Neutrophil (primary cell): ENCODE data around the gene CCDC149.

Experiments
- H3K27ac ChIP-seq: fragments of 200-600 bp; sonication (generic); 2 replicates; pipeline ENCODE4 v1.5.1; 2016; ENCODE audit warnings: mild to moderate bottlenecking, moderate library complexity
- H3K27me3 ChIP-seq: fragments of 200-600 bp; sonication (generic); 2 replicates; pipeline ENCODE4 v1.6.0; 2016; ENCODE audit warnings: mild to moderate bottlenecking
- H3K36me3 ChIP-seq: fragments of 200-600 bp; sonication (generic); 2 replicates; pipeline ENCODE4 v1.5.1; 2017
- H3K4me1 ChIP-seq, 2 experiments: fragments of 200-600 bp in 1 of 2; sonication (generic) in 1 of 2; 1 replicate in 1 of 2; 2 replicates in 1 of 2; pipeline versions ENCODE4 v1.5.1 to v1.6.1; 2013 to 2016; ENCODE audit warnings: low read depth in 1 of 2, low read length in 1 of 2, mild to moderate bottlenecking in 1 of 2, moderate library complexity in 1 of 2; ENCODE audit not compliant: control insufficient read depth in 1 of 2, insufficient read depth in 1 of 2
- H3K4me3 ChIP-seq, 2 experiments: fragments of 200-600 bp in 1 of 2; sonication (generic) in 1 of 2; 1 replicate in 1 of 2; 2 replicates in 1 of 2; pipeline ENCODE4 v1.5.1; 2013 to 2016; ENCODE audit warnings: low read depth in 1 of 2, low read length in 1 of 2, mild to moderate bottlenecking in 1 of 2, moderate library complexity in 1 of 2
- H3K9me3 ChIP-seq: fragments of 200-600 bp; sonication (generic); 2 replicates; pipeline ENCODE4 v1.5.1; 2016
- CTCF ChIP-seq: fragments of 200-600 bp; sonication (generic); IDR thresholded peaks from 2 replicates; pipeline ENCODE4 v1.5.1; 2016; ENCODE audit warnings: antibody characterized with exemption

Gene CCDC149

GRCh38 chr4:24871210-24871609 lies 41.6 kb downstream of the CCDC149 start:
- no peak for TF ChIP-seq CTCF

GRCh38 chr4:24867766-24868296 lies 45.0 kb downstream of the CCDC149 start:
- H3K27me3 ChIP-seq, result no peaks in the 10 kb centered on the region
- no peak overlapping the region for H3K4me3 ChIP-seq
- H3K9me3 ChIP-seq, result peaks cover 6% of the 10 kb centered on the region
- H3K36me3 ChIP-seq, result no peaks in the 10 kb centered on the region
- no peak overlapping the region for H3K27ac ChIP-seq
- no peak for TF ChIP-seq CTCF
- no peaks in the 10 kb centered on the region for H3K4me1 ChIP-seq

More at GRCh38 chr4:24871210-24871609, 41.6 kb downstream of the CCDC149 start:
- Histone ChIP-seq H3K36me3 (no peaks in the 10 kb centered on the region), H3K4me1 (no peaks in the 10 kb centered on the region), H3K27ac (no peak overlapping the region), H3K9me3 (no peaks in the 10 kb centered on the region), H3K4me3 (no peak overlapping the region), H3K27me3 (no peaks in the 10 kb centered on the region)

GRCh38 chr4:24867251-24867650 lies 45.6 kb downstream of the CCDC149 start:
- H3K27ac ChIP-seq, result no peak overlapping the region
- TF ChIP-seq CTCF, result no peak
- no peaks in the 10 kb centered on the region for H3K4me1 ChIP-seq
- H3K4me3 ChIP-seq, result no peak overlapping the region
- peaks cover 6% of the 10 kb centered on the region for H3K9me3 ChIP-seq
- H3K27me3 ChIP-seq, result no peaks in the 10 kb centered on the region
- no peaks in the 10 kb centered on the region for H3K36me3 ChIP-seq

- Histone ChIP-seq H3K4me1 (no peaks in the 10 kb centered on the region), H3K27ac (no peak overlapping the region), H3K36me3 (no peaks in the 10 kb centered on the region), H3K27me3 (no peaks in the 10 kb centered on the region), H3K9me3 (peaks cover 6% of the 10 kb centered on the region), H3K4me3 (no peak overlapping the region)
- no peak for TF ChIP-seq CTCF
Measured at GRCh38 chr4:24865401-24865800, 47.4 kb downstream of the CCDC149 start.

- TF ChIP-seq CTCF, result no peak
- Histone ChIP-seq H3K36me3 (no peaks in the 10 kb centered on the region), H3K27ac (no peak overlapping the region), H3K4me3 (no peak overlapping the region), H3K4me1 (no peaks in the 10 kb centered on the region), H3K27me3 (no peaks in the 10 kb centered on the region), H3K9me3 (peaks cover 6% of the 10 kb centered on the region)
Measured at GRCh38 chr4:24863799-24864198, 49.0 kb downstream of the CCDC149 start.
